Measurements from ENCODE around the gene BMPR1A. TPM values are rescaled to one million over a fixed set of nuclear protein-coding genes. Genes with fewer than 3 reads are reported as not detected.
A peak's percentile ranks its signal among the peaks of the same experiment; 100 is the strongest.
"Not testable (repeated sequence)": the region's sequence is repeated elsewhere in the genome, so short reads cannot be mapped to it uniquely, and the experiment has no call there.

BMPR1A gene
- total and polyA plus RNA-seq, 4 experiments from 2014 or later = 4.7 to 21.0 (median 10.4) TPM

DNA sequence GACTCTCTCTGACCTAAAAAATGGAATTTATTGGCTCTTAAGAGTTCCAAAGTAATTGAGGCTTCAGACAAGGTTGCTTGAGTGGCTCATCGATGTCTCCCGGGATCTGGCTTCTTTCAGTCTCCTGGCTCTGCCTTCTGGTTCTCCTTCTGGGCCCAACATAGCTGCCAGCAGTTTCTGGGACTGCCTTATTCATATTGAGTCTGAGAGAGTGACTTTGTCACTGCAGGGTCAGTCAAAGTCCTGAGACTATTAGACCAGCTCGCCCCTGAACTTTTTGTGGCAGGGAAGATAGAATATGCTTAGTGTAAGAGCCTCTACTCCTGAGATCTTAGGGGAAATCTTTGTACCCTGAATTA is 107.0 kb downstream of the BMPR1A start:
- Mint-ChIP-seq H3K36me3 (peaks cover 2 to 5% of the 10 kb centered on the region in 2 donors), H3K27ac (peak overlapping the region in 1 of 7 donors; percentile 16), H3K27me3 (no peaks in the 10 kb centered on the region), H3K4me3 (no peak overlapping the region), H3K4me1 (peaks cover 0 to 2% (median 0%) of the 10 kb centered on the region in 4 donors), H3K9me3 (no peaks in the 10 kb centered on the region)
- Histone ChIP-seq H3K4me3 (ENCODE audit: low read length in 2 of 2) (no peak overlapping the region), H3K36me3 (ENCODE audit: insufficient read depth, low read length) (no peaks in the 10 kb centered on the region), H3K27ac (ENCODE audit: low read depth, low read length) (no peak overlapping the region), H3K27me3 (ENCODE audit: insufficient read depth, low read length) (no peaks in the 10 kb centered on the region), H3K9me3 (ENCODE audit: control insufficient read depth in 1 of 2, low read length in 2 of 2) (no peaks in the 10 kb centered on the region), H3K4me1 (ENCODE audit: insufficient read depth, low read length) (no peaks in the 10 kb centered on the region)
- ChIA-PET CTCF (ENCODE audit: partially characterized antibody) (no interaction called here), POLR2A (ENCODE audit: partially characterized antibody) (no interaction called here)
- no peak for DNase-seq
- intact Hi-C loops (cut with micrococcal nuclease) = no loop called here

DNA sequence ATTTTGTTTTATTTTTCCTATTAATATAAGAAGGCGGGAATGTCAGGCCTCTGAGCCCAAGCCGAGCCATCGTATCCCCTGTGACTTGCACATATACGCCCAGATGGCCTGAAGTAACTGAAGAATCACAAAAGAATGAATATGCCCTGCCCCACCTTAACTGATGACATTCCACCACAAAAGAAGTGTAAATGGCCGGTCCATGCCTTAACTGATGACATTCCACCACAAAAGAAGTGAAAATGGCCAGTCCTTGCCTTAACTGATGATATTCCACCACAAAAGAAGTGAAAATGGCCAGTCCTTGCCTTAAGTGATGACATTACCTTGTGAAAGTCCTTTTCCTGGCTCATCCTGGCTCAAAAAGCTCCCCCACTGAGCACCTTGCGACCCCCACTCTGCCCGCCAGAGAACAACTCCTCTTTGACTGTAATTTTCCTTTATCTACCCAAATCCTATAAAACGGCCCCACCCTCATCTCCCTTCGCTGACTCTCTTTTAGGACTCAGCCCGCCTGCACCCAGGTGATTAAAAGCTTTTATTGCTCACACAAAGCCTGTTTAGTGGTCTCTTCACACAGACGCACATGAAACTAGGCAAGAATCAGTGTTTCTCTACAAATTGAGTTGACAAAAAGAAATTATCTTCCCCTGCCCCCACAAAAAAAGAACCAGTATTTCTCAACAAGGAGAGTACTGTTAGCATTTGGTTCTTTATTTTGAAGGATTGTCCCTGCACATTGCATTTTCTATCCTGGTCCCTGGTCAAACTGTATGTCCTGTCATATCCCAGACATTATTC is 108.8 kb downstream of the BMPR1A start:
- intact Hi-C loops (cut with micrococcal nuclease); H3K27me3 ChIP-seq (ENCODE audit: insufficient read depth, low read length); H3K4me3 Mint-ChIP-seq; POLR2A ChIA-PET (ENCODE audit: partially characterized antibody); H3K36me3 ChIP-seq (ENCODE audit: insufficient read depth, low read length); H3K9me3 ChIP-seq (ENCODE audit: control insufficient read depth in 1 of 2, low read length in 2 of 2); H3K4me3 ChIP-seq (ENCODE audit: low read length in 2 of 2); H3K36me3 Mint-ChIP-seq; H3K27me3 Mint-ChIP-seq; H3K9me3 Mint-ChIP-seq; H3K27ac ChIP-seq (ENCODE audit: low read depth, low read length); H3K4me1 ChIP-seq (ENCODE audit: insufficient read depth, low read length); DNase-seq; H3K4me1 Mint-ChIP-seq; H3K27ac Mint-ChIP-seq: not testable (repeated sequence)
- CTCF ChIA-PET (ENCODE audit: partially characterized antibody) = interaction anchor here (0.6 kb wide), 1 partner anchor 31 kb away, joined by 3 read pairs; no protein-coding TSS in a partner anchor

DNA sequence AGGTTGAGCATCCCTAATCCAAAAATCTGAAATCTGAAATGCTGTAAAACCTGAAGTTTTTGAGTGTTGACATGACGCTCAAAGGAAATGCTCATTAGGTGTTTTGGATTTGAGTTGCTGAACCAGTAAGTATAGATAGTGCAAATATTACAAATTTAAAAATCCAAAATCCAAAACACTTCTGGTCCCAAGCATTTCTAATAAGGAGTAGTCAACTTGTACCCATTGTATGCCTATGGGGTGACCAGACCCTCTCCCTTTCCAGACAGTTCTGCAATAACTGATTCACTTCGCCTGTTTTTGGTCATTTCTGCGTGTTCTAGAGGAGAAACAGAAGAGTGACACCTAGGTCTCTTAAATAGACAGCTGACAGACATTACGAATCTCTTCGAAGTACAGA is 110.7 kb downstream of the BMPR1A start:
- no peak overlapping the region for H3K27ac Mint-ChIP-seq
- no peaks in the 10 kb centered on the region for H3K27me3 Mint-ChIP-seq

DNA sequence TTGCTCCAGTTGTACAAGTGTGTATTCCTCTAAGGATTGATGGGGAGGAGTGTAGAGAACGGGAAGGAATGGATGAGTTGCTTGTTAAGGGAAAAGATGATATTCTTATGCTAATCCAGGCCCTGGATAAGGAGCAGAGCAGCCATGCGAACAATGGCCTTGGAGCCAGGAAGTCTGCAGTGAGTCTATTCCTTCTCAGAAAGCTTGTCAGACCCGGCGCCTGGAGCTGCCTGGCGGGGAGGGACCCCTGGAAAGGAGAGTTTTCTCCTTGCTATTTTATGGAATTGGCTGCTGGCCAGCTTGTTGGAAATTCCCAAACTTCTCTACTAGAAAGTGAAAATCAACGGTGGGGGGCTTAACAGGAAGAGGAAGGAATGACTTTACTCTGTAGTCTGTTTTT is 111.9 kb downstream of the BMPR1A start:
- H3K36me3 Mint-ChIP-seq = peaks cover 2 to 5% of the 10 kb centered on the region in 2 donors
- no peaks in the 10 kb centered on the region for H3K9me3 ChIP-seq (ENCODE audit: control insufficient read depth in 1 of 2, low read length in 2 of 2)
- no peaks in the 10 kb centered on the region for H3K9me3 Mint-ChIP-seq
- no peaks in the 10 kb centered on the region for H3K4me1 ChIP-seq (ENCODE audit: insufficient read depth, low read length)
- H3K36me3 ChIP-seq (ENCODE audit: insufficient read depth, low read length) = no peaks in the 10 kb centered on the region
- no peak for DNase-seq
- ChIA-PET CTCF (ENCODE audit: partially characterized antibody) (no interaction called here), POLR2A (ENCODE audit: partially characterized antibody) (no interaction called here)
- H3K27me3 Mint-ChIP-seq = no peaks in the 10 kb centered on the region
- H3K4me3 ChIP-seq (ENCODE audit: low read length in 2 of 2) = no peak overlapping the region
- peaks cover 0 to 4% (median 2%) of the 10 kb centered on the region in 4 donors for H3K4me1 Mint-ChIP-seq
- intact Hi-C loops (cut with micrococcal nuclease) = no loop called here
- H3K27ac ChIP-seq (ENCODE audit: low read depth, low read length) = no peak overlapping the region
- no peak overlapping the region for H3K27ac Mint-ChIP-seq
- H3K4me3 Mint-ChIP-seq = no peak overlapping the region
- H3K27me3 ChIP-seq (ENCODE audit: insufficient read depth, low read length) = no peaks in the 10 kb centered on the region

More for the DNA sequence above, 110.7 kb downstream of the BMPR1A start:
- no peaks in the 10 kb centered on the region for H3K4me1 ChIP-seq (ENCODE audit: insufficient read depth, low read length)
- DNase-seq = no peak
- no peak overlapping the region for H3K27ac ChIP-seq (ENCODE audit: low read depth, low read length)
- CTCF ChIA-PET (ENCODE audit: partially characterized antibody) = no interaction called here
- H3K9me3 ChIP-seq (ENCODE audit: control insufficient read depth in 1 of 2, low read length in 2 of 2) = no peaks in the 10 kb centered on the region
- intact Hi-C loops (cut with micrococcal nuclease) = no loop called here
- peaks cover 2 to 5% of the 10 kb centered on the region in 2 donors for H3K36me3 Mint-ChIP-seq
- H3K4me3 ChIP-seq (ENCODE audit: low read length in 2 of 2) = no peak overlapping the region
- no peaks in the 10 kb centered on the region for H3K36me3 ChIP-seq (ENCODE audit: insufficient read depth, low read length)
- POLR2A ChIA-PET (ENCODE audit: partially characterized antibody) = no interaction called here
- no peak overlapping the region for H3K4me3 Mint-ChIP-seq
- H3K9me3 Mint-ChIP-seq = no peaks in the 10 kb centered on the region
- H3K4me1 Mint-ChIP-seq = peaks cover 0 to 4% (median 1%) of the 10 kb centered on the region in 4 donors
- H3K27me3 ChIP-seq (ENCODE audit: insufficient read depth, low read length) = no peaks in the 10 kb centered on the region

DNA sequence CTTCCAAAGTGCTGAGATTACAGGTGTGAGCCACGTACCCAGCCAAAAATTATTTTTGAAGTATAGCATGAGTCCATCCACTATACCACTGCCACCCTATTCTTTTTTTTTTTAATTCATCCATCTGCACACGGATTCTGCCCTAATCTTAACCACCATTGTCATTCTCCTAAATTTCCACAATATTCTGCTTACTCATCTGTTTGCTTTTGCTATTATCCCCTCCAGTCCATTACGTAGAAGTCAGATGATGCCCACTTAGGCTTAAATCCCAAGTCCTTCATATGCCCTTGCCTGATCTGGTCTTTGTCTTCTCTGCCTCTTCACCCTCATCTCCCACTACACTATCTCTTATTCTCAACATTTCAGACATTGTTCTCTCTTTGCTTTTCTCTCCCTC is 114.3 kb downstream of the BMPR1A start:
- Mint-ChIP-seq H3K36me3 (peaks cover 5% of the 10 kb centered on the region in 2 donors), H3K27me3 (no peaks in the 10 kb centered on the region), H3K4me1 (peaks cover 0 to 4% (median 1%) of the 10 kb centered on the region in 4 donors), H3K4me3 (no peak overlapping the region), H3K27ac (peak overlapping the region in 1 of 7 donors; percentile 13), H3K9me3 (no peaks in the 10 kb centered on the region)
- ChIA-PET POLR2A (ENCODE audit: partially characterized antibody) (no interaction called here), CTCF (ENCODE audit: partially characterized antibody) (no interaction called here)
- intact Hi-C loops (cut with micrococcal nuclease) = no loop called here
- Histone ChIP-seq H3K4me3 (ENCODE audit: low read length in 2 of 2) (no peak overlapping the region), H3K27me3 (ENCODE audit: insufficient read depth, low read length) (no peaks in the 10 kb centered on the region), H3K4me1 (ENCODE audit: insufficient read depth, low read length) (no peaks in the 10 kb centered on the region), H3K36me3 (ENCODE audit: insufficient read depth, low read length) (no peaks in the 10 kb centered on the region), H3K9me3 (ENCODE audit: control insufficient read depth in 1 of 2, low read length in 2 of 2) (no peaks in the 10 kb centered on the region), H3K27ac (ENCODE audit: low read depth, low read length) (no peak overlapping the region)
- DNase-seq = no peak

DNA sequence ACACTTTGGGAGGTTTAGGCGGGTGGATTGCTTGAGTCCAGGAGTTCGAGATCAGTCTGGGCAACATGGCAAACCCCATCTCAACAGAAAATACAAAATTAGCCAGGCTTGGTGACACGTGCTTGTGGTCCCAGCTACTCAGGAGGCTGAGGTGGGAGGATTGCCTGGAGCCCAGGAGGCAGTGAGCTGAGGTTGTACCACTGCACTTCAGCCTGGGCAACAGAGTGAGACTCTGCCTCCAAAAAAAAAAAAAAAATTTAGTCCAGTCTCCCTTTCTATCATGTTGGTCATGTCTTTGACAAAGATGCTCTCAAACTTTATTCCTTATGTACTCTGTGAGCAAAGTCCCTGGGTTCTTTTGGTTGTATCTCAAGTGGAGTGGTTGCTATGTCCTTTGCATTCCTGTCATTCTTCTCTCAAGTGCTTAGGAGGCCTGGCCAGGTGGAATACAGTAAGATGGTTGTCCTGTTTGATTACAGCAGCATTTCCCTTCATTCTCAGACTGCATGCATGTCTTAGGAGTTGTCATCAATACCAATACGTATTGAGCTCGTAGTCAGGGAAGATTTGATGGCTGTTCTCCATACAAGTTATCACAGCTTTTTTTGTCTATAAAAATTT is 115.3 kb downstream of the BMPR1A start:
- peaks cover 5% of the 10 kb centered on the region in 2 donors for H3K36me3 Mint-ChIP-seq
- Histone ChIP-seq H3K4me3 (ENCODE audit: low read length in 2 of 2) (no peak overlapping the region), H3K4me1 (ENCODE audit: insufficient read depth, low read length) (no peaks in the 10 kb centered on the region), H3K9me3 (ENCODE audit: control insufficient read depth in 1 of 2, low read length in 2 of 2) (no peaks in the 10 kb centered on the region), H3K27ac (ENCODE audit: low read depth, low read length) (no peak overlapping the region), H3K36me3 (ENCODE audit: insufficient read depth, low read length) (no peaks in the 10 kb centered on the region), H3K27me3 (ENCODE audit: insufficient read depth, low read length) (no peaks in the 10 kb centered on the region)
- no peaks in the 10 kb centered on the region for H3K27me3 Mint-ChIP-seq
- no peak overlapping the region for H3K4me3 Mint-ChIP-seq
- peaks cover 0 to 4% (median under 1%) of the 10 kb centered on the region in 4 donors for H3K4me1 Mint-ChIP-seq
- intact Hi-C loops (cut with micrococcal nuclease) = no loop called here
- no peak overlapping the region for H3K27ac Mint-ChIP-seq
- no peaks in the 10 kb centered on the region for H3K9me3 Mint-ChIP-seq
- POLR2A ChIA-PET (ENCODE audit: partially characterized antibody) = no interaction called here
- CTCF ChIA-PET (ENCODE audit: partially characterized antibody) = interaction anchor here (1.1 kb wide), 1 partner anchor 9 kb away, joined by 3 read pairs; no protein-coding TSS in a partner anchor
- no peak for DNase-seq

DNA sequence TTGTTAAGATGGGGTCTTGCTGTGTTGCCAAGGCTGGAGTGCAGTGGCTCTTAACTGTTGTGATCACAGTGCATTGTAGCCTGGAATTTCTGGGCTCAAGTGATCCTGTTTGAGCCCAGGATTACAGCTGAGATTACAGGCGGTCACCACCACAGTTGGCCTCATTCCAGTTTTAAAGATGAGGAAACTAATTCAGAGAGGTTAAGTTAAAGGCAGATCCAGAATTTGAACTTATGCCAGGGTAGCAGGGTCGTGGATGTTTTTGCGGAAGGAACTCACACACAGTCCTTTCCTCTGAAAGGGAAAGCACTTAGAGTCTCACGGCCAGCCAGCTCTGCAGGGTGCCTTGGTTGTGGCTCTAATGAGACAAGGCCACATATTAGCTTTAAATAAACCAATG is 116.3 kb downstream of the BMPR1A start:
- Mint-ChIP-seq H3K27me3 (no peaks in the 10 kb centered on the region), H3K27ac (no peak overlapping the region), H3K4me1 (peaks cover 0 to 4% (median under 1%) of the 10 kb centered on the region in 4 donors), H3K36me3 (peaks cover 5 to 8% of the 10 kb centered on the region in 2 donors), H3K4me3 (no peak overlapping the region), H3K9me3 (no peaks in the 10 kb centered on the region)
- intact Hi-C loops (cut with micrococcal nuclease) = no loop called here
- POLR2A ChIA-PET (ENCODE audit: partially characterized antibody) = no interaction called here
- no peaks in the 10 kb centered on the region for H3K27me3 ChIP-seq (ENCODE audit: insufficient read depth, low read length)
- no peak overlapping the region for H3K27ac ChIP-seq (ENCODE audit: low read depth, low read length)
- no peaks in the 10 kb centered on the region for H3K9me3 ChIP-seq (ENCODE audit: control insufficient read depth in 1 of 2, low read length in 2 of 2)
- CTCF ChIA-PET (ENCODE audit: partially characterized antibody) = interaction anchor here (1.1 kb wide), 1 partner anchor 8 kb away, joined by 3 read pairs; no protein-coding TSS in a partner anchor
- no peak for DNase-seq
- no peak overlapping the region for H3K4me3 ChIP-seq (ENCODE audit: low read length in 2 of 2)
- H3K4me1 ChIP-seq (ENCODE audit: insufficient read depth, low read length) = no peaks in the 10 kb centered on the region
- H3K36me3 ChIP-seq (ENCODE audit: insufficient read depth, low read length) = no peaks in the 10 kb centered on the region

Measured in CD4-positive, alpha-beta memory T cell (primary cell).